NT2/D1 (cell line): ENCODE data around the gene ARHGAP25.

ENCODE experiments used
- SUZ12 ChIP-seq: IDR thresholded peaks from 2 replicates; pipeline ENCODE4 v1.6.1; 2011; ENCODE audit not compliant: insufficient read length, insufficient read depth; ENCODE audit errors: extremely low read depth
- ZNF274 ChIP-seq: IDR thresholded peaks from 2 replicates; pipeline ENCODE4 v1.6.1; 2011; ENCODE audit warnings: mild to moderate bottlenecking, low read depth, low read length

GRCh38 chr2:68753318-68753717 lies 18.7 kb downstream of the ARHGAP25 start:
- TF ChIP-seq ZNF274 (no peak), SUZ12 (no peak)
